Activated CD4-positive, alpha-beta T cell treated with anti-CD3 and anti-CD28 coated beads, Interleukin-2, amount 50 U/mL, for 4 hours (primary cell): ENCODE measurements around the gene VWA3B.
"Not testable (repeated sequence)": the region's sequence is repeated elsewhere in the genome, so short reads cannot be mapped to it uniquely, and the experiment has no call there.

Experiments
- DNase-seq, 2 experiments: peaks; one replicate each; pipeline ENCODE4 v3.0.0-alpha.2; 2020

VWA3B gene, protein sequence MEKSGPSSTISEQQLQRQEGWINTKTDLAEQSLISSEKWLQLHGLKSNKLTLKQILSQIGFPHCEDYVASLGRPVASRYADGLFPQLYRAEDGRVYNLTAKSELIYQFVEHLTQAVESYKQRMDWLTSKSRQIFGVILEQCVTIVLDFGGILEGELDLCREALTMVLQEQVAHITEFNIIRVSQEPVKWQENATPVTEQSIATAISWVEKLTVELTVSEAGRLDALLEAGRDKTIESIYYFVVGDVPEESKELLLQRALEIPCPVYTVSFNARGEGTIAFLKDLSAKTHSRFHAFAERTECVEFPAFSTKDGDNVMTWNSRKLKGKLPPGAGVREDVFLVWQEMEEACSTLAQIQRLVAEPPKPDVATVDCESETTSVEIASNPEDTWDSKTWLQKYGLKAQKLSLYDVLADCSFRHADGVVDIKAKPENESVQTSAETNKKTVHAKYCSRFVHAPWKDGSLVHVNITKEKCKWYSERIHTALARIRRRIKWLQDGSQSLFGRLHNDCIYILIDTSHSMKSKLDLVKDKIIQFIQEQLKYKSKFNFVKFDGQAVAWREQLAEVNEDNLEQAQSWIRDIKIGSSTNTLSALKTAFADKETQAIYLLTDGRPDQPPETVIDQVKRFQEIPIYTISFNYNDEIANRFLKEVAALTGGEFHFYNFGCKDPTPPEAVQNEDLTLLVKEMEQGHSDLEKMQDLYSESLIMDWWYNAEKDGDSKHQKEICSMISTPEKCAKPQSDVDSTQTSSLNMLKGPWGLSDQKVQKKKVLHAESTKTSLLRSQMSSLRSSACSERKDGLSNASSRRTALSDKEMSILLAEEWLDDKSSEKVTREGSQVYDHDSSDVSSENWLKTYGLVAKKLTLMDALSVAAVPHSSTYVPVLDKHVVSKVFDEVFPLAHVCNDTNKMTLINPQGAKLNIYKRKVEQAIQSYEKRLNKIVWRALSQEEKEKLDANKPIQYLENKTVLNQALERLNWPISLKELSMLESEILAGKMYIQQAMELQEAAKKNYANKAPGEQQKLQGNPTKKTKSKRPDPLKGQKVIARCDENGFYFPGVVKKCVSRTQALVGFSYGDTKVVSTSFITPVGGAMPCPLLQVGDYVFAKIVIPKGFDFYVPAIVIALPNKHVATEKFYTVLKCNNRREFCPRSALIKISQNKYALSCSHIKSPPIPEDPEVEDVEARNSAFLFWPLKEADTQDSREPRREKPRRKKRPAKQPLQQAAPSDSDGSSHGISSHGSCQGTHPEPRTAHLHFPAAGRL (N-terminal part only)

GRCh38 chr2:98086491-98087446 is at the start of gene VWA3B:
TSS of gene VWA3B (plus strand) at chr2:98087167. CDS start at chr2:98093093, 5,926 bp downstream.
- DNase-seq = no peak

GRCh38 chr2:98037206-98037605 is 49.8 kb upstream of the VWA3B start:
- DNase-seq = no peak

DNA sequence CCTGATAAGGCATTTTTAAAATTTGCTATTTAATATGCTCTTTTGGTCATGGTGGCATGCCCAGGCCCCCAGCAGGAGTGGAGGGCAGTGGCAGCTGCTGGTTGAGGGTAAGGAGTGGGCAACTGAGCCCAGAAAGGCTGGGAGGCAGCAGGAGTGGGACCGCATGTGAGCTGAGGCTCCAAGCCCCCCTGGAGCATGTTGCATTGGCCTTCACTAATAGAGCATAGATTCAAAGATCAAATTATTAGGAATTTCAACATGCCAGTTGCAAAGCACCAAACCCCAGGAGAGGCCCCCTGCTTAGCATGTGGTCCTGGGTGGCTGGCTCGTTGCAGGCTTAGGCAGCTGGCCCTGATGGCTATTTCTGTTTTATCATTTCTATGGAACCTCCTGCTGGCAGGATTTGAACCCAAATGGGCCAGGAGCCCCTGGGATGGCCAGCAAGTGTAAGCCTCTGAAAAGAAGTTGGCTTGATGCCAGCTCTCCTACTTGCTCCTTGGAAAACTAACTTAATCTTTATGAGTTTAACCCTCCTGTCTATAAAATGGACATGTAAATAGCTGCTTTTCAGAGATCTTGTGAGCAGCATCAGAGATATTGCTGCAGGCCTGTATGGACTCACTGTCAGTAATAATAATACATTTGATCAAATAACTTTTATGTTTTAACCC is 49.2 kb upstream of the VWA3B start:
- no peak for DNase-seq

DNA sequence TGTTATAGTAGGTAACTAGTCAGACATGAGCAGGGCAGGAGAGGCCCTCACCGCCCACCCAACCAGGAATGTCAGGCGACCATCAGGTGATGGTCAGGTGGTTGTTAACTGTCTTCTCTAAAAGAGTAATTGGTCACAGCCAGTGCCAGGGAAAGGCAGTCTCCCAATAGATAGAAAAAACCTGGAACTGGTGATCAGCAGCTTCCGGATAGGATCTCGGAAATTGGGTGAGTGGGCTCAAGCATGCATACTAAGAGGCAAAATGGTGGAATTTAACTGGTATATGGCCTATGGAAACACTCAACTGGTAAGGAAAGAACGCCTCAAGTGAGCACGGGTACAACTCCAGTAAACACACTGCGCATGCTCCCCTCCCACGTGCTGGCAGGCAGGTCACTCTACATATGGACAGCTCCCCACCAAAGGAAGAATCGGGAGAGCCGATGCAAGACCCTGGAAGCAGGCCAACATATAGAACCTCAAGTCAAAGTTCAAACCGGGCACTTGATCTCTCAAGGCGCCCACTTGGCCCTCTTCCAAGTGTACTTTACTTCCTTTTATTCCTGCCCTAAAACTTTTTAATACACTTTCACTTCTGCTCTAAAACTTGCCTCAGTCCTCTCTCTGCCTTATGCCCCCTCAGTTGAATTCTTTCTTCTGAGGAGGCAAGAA is 47.7 kb upstream of the VWA3B start:
- no peak for DNase-seq

DNA sequence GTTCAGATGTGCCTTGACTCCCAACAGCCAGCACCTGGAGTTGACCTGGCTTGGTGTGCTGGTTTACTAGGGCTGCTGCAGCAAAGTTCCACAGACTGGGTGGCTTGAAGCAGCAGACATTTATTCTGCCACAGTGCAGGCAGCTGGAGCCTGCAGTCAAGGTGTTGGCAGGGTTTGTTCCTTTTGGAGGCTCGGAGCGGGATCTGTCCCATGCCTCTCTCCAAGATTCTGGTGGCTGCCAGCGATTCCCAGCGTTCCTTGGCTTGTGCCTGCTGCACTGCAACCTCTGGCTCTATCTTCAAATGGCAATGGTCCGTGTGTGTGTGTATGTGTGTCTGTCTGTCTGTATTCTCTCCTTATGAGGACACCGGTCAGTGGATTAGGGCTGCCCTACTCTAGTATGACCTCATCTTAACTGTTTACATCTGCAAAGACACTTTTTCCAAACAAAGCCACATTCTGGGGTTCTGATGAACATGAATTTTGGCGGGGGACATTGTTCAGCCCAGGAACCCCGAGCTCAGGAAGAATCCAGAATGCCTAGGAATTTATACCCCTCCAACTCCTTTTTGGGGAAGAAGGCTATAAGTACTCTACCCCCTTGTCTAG is 46.5 kb upstream of the VWA3B start:
- no peak for DNase-seq

GRCh38 chr2:98043101-98043500 is 43.9 kb upstream of the VWA3B start:
- DNase-seq = no peak

GRCh38 chr2:98044730-98045129 is 42.2 kb upstream of the VWA3B start:
- DNase-seq = not testable (repeated sequence)

DNA sequence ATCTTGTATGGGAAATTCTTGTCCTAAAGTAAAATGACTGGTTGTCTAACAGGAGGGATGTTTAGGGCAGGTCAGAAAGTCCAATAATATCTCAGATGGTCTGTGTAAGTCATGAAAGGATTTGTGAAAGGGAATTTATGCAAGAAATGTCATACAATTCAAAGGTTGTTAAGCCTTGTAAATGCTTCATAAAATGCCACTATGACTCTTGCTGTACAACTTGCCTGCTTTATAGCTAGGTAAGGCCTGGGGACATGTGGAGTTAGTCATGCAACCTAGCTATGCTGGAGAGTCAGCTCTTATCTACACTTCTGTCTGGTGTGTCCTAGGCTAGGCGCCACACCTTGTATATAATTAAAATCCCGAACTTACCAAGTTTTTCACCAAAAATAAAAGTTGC is 36.9 kb upstream of the VWA3B start:
- no peak for DNase-seq

DNA sequence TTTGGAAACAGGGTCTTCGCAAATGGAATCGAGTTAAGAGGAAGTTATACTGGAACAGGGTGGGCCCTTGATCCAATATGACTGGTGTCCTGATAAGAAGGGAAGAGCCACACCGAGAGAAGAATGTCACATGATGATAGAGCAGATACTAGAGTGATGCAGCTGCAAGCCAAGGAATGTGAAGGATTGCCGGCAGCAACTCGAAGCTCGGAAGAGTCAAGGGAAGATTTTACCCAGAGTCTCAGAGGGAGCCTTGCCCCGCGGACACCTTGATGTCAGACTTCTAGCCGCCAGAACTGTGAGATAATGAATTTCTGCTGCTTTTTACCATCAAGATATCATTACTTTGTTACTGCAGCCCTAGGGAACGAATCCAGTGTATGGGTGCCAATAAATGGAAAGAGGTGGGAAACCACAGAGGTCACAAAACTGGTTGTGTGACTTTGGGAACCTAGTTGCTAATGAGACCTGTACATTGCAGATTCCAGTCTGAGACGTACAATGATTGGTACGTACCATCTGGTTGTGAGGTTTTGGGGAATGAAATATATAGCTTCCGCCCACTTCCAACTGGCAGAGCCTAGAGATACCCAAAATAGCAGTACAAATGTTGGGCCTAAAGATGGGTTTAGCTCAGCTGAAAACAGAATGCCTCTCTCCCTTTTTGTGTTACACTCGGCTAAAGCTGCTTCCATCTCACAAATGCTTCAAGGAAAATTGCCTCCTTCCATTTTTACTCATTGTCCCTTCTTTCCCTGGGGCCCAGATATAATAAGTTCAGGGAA is 28.6 kb upstream of the VWA3B start:
- no peak for DNase-seq

GRCh38 chr2:98060277-98060676 is 26.7 kb upstream of the VWA3B start:
- DNase-seq = no peak

- no peak for DNase-seq
Measured at GRCh38 chr2:98063291-98063854, 23.6 kb upstream of the VWA3B start.

DNA sequence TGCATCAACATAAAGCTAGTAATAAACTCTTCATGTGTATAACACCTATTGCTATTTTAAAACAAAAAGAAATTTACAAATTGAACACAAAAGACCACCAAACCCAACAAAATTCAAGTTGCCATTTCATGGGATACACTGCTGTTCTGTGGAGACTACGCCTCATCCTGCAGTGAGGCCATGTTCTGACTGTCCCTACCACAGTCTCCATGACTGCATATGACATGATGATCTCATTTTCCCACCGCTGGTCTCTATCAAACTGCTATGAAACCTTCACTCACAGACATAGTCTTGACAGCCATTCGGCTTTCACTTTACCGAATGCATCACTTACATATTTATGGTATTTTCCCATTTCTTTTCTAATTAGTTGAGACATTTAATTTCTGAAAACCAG is 21.2 kb upstream of the VWA3B start:
- DNase-seq = no peak

DNA sequence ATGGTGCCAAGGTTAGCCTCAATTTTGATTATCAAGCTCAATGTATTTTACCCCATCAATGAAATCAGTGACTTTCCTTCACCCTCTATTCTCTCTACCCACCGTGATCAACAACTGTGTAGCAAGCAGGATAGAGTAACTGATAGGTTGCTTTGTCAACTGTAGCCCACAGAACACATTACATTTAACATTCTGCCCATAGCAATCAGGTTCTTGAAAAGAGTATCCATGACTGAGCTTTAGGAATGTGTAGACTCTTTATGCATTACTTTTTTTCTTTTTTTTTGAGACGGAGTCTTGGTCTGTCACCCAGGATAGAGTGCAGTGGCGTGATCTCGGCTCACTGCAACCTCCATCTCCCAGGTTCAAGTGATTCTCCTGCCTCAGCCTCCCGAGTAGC is 19.8 kb upstream of the VWA3B start:
- DNase-seq = no peak

DNA sequence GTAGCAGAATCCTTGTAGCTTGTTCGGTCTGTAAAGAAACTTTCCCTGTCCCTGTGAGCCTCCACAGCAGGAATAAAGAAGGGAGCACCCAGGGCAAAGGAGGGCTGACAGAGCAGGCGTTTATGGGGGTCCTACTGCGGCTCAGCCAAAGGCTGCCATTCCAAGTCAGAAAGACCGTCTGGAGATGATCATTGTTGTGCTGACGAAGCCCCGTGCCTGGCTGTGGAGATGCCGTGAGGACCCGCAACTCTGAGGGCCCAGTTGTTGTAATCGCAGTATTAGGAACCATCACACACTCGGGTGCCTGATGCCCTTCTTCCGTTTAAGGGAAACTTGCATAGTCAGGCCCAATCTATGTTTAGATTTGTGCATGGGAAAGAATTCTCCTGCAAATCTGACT is 16.9 kb upstream of the VWA3B start:
- no peak for DNase-seq

DNA sequence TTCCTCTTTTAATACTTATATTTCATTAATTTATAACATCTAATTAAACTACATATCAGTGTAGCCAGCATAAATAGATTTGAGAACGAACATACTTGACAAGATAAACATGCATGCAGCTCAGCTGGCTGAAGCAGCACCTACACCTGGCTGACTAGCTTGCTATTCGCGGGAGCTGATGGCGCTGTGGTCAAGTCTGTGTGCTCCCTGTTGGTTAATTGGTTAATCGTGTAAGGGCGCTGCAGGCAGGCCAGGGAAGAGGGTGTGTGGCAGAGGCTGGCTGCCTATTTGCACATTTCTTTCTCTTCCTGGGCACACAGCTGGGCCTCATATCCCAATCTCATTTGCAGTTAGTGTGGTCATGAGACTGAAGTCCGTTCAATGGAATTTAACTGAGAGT is 14.5 kb upstream of the VWA3B start:
- DNase-seq = no peak

DNA sequence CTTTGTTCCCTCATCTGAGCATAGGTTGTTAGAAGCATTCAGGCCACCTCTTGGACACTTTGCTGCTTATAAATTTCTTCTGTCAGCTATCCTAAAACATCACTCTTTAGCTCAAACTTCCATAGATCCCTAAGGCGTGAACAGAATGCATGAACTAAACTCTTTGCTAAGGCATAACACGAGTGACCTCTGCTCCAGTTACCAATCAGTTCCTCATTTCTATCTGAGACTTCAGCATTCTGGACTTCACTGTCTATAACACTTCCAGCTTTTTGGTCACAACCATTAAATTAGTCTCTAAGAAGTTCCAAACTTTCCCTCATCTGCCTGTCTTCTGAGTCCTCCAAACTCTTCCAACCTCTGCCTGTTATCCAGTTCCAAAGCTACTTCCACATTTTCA is 8.3 kb upstream of the VWA3B start:
- no peak for DNase-seq

DNA sequence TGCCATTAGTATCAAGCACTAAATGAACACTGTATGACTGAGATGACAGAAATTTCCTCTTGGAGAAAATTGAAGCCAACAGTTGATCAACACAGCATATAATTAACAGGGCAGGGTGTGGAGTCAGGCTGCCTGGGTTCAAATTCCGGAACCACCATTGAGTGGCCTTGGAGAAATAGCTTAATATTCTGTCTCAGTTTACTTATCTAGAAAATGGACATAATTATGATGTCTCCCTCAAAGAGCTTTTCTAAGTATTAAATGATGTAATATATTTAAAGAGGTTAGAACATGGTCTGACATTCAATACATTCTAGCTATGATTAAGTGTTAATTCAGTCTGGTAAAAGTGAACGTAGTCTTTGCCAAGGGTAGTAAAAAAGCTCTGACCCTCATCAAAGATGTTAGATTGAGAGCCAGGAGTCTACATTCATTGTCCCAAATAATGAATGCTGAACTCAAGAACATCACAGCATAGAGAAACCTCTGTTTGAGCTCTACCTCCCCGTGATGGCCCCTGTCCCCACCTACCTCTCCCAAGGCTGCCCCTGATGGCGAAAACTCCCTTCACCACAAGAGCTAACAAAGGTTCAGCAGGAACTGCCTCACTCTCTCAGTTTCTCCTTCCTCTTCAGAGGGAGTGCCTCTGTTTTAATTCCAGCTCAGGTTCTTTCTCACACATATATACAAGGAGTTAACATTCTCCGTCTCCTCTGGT is 2.7 kb upstream of the VWA3B start:
- DNase-seq = no peak

DNA sequence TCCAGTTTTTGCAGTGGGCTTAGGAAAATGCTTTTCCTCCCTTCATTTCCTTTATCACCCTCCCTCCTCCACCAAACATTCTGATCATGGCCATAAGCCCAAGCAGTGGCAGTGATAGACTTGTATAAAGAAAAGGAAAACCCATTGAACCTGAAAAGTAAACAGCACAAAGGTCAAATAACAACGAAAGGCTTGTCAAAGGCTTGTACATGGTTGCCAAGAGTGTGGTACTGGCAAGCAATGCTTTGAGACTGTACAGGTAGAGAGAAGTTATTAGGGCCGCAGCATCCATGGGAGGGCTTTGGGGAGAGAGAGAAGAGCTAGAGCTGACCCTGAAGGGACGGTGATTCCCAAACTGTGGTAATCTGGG is 2.1 kb upstream of the VWA3B start:
- no peak for DNase-seq

- no peak for DNase-seq
Measured at GRCh38 chr2:98085649-98086048, 1.3 kb upstream of the VWA3B start.
